ENCODE measurements around the gene ANK2. TPM values are rescaled to one million over a fixed set of nuclear protein-coding genes. Genes with fewer than 3 reads are reported as not detected.
A peak's percentile ranks its signal among the peaks of the same experiment; 100 is the strongest.

The ANK2 gene
- polyA plus RNA-seq, 4 donors, result 0.22 to 32.7 (median 5.6) TPM

- H3K4me1 ChIP-seq (ENCODE audit: control insufficient read depth in 3 of 3, insufficient read depth in 2 of 3, low read depth in 1 of 3, low read length in 2 of 3), result no peaks in the 10 kb centered on the region
- 21 to 51% (median 29%) methylated on average over 2 of the region's 2 CpGs for WGBS, 3 donors
- H3K4me3 ChIP-seq (ENCODE audit: low read depth in 1 of 3, low read length in 3 of 3), result no peak overlapping the region
- H3K36me3 ChIP-seq (ENCODE audit: control insufficient read depth in 3 of 3, insufficient read depth in 2 of 3, low read depth in 1 of 3, low read length in 3 of 3), result no peaks in the 10 kb centered on the region
- peak in 1 of 2 donors; percentile 58 for DNase-seq
- H3K9me3 ChIP-seq (ENCODE audit: control insufficient read depth in 2 of 2, insufficient read depth in 1 of 2, low read depth in 1 of 2, low read length in 1 of 2), result no peaks in the 10 kb centered on the region
- no peaks in the 10 kb centered on the region for H3K27me3 ChIP-seq (ENCODE audit: control insufficient read depth in 3 of 3, insufficient read depth in 3 of 3, low read length in 3 of 3)
- H3K27ac ChIP-seq (ENCODE audit: low read depth in 1 of 3, low read length in 2 of 3), result no peak overlapping the region
- FAIRE-seq, result no peak
These were observed 36.8 kb downstream of the ANK2 start for GRCh38 chr4:113086172-113086695.

DNA sequence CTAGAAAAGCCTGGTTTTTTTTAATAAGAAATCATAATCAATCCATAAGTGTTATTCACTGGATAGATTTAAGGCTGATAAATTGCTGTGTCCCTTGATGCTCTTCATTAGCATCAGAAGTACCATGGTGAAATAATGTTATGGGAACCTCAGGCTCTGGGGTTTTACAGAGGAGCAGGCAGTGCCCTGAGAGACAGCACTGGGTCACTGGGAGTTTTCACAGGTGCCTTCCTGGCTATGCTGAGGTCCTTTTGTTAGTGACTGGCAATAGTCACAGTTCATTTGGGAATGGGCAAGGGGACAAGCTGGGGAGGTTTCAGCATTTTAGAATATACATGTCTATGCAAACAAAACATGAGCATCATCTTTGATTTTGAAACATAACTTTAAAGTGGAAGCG lies 38.6 kb downstream of the ANK2 start:
- Histone ChIP-seq H3K36me3 (ENCODE audit: control insufficient read depth in 3 of 3, insufficient read depth in 2 of 3, low read depth in 1 of 3, low read length in 3 of 3) (no peaks in the 10 kb centered on the region), H3K9me3 (ENCODE audit: control insufficient read depth in 2 of 2, insufficient read depth in 1 of 2, low read depth in 1 of 2, low read length in 1 of 2) (no peaks in the 10 kb centered on the region), H3K4me3 (ENCODE audit: low read depth in 1 of 3, low read length in 3 of 3) (no peak overlapping the region), H3K27me3 (ENCODE audit: control insufficient read depth in 3 of 3, insufficient read depth in 3 of 3, low read length in 3 of 3) (no peaks in the 10 kb centered on the region), H3K27ac (ENCODE audit: low read depth in 1 of 3, low read length in 2 of 3) (no peak overlapping the region), H3K4me1 (ENCODE audit: control insufficient read depth in 3 of 3, insufficient read depth in 2 of 3, low read depth in 1 of 3, low read length in 2 of 3) (no peaks in the 10 kb centered on the region)
- no peak for DNase-seq
- FAIRE-seq, result no peak
- WGBS, 3 donors, result 85 to 96% (median 93%) methylated on average over 1 of the region's 1 CpG

DNA sequence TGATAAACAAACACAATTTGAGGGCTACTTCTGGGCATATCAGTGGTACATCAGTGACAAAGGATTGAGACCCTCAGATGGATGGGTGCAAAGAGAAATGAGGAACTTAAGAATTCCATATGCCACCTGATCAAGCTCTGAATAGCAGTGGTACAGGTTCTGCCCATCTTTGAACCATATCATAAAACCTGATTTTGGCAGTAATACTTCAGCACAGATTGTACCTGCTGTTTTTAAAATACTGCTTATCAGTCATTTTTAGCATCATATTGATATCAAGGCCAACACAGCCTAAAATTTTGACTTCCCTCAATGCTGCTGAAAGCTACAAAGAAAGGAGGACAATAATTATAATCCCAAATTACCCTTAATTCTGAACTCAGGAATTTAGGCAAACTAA lies 41.5 kb downstream of the ANK2 start:
- Histone ChIP-seq H3K9me3 (ENCODE audit: control insufficient read depth in 2 of 2, insufficient read depth in 1 of 2, low read depth in 1 of 2, low read length in 1 of 2) (no peaks in the 10 kb centered on the region), H3K4me3 (ENCODE audit: low read depth in 1 of 3, low read length in 3 of 3) (no peak overlapping the region), H3K27ac (ENCODE audit: low read depth in 1 of 3, low read length in 2 of 3) (no peak overlapping the region), H3K4me1 (ENCODE audit: control insufficient read depth in 3 of 3, insufficient read depth in 2 of 3, low read depth in 1 of 3, low read length in 2 of 3) (no peaks in the 10 kb centered on the region), H3K36me3 (ENCODE audit: control insufficient read depth in 3 of 3, insufficient read depth in 2 of 3, low read depth in 1 of 3, low read length in 3 of 3) (no peaks in the 10 kb centered on the region), H3K27me3 (ENCODE audit: control insufficient read depth in 3 of 3, insufficient read depth in 3 of 3, low read length in 3 of 3) (no peaks in the 10 kb centered on the region)
- no peak for DNase-seq
- FAIRE-seq, result no peak

DNA sequence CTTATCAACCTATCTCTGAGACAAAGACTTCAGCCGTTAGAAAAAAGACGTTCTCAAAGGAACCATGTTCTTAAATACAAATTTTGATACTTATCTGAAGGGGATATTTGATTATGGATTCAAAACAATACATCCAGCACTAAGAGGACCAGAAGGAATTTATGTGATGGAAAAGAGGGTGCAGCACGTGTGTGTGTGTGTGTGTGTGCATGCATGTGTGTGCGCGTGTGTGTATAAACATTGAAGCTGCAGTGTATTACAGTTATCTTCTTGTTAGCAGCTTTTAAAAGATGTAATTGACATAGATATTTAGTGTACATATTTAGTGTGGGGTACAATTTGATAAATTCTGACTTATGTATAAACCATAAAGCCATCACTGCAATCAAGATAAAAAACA lies 44.9 kb downstream of the ANK2 start:
- H3K36me3 ChIP-seq (ENCODE audit: control insufficient read depth in 3 of 3, insufficient read depth in 2 of 3, low read depth in 1 of 3, low read length in 3 of 3), result no peaks in the 10 kb centered on the region
- H3K9me3 ChIP-seq (ENCODE audit: control insufficient read depth in 2 of 2, insufficient read depth in 1 of 2, low read depth in 1 of 2, low read length in 1 of 2), result no peaks in the 10 kb centered on the region
- H3K4me3 ChIP-seq (ENCODE audit: low read depth in 1 of 3, low read length in 3 of 3), result no peak overlapping the region
- FAIRE-seq, result no peak
- DNase-seq, result no peak
- H3K27ac ChIP-seq (ENCODE audit: low read depth in 1 of 3, low read length in 2 of 3), result no peak overlapping the region
- no peaks in the 10 kb centered on the region for H3K27me3 ChIP-seq (ENCODE audit: control insufficient read depth in 3 of 3, insufficient read depth in 3 of 3, low read length in 3 of 3)
- WGBS, 3 donors, result 44 to 53% (median 45%) methylated on average over 5 of the region's 5 CpGs
- no peaks in the 10 kb centered on the region for H3K4me1 ChIP-seq (ENCODE audit: control insufficient read depth in 3 of 3, insufficient read depth in 2 of 3, low read depth in 1 of 3, low read length in 2 of 3)

- FAIRE-seq (no peak), DNase-seq (peak in 1 of 2 donors; percentile 10)
- no peaks in the 10 kb centered on the region for H3K4me1 ChIP-seq (ENCODE audit: control insufficient read depth in 3 of 3, insufficient read depth in 2 of 3, low read depth in 1 of 3, low read length in 2 of 3)
- no peaks in the 10 kb centered on the region for H3K27me3 ChIP-seq (ENCODE audit: control insufficient read depth in 3 of 3, insufficient read depth in 3 of 3, low read length in 3 of 3)
- H3K9me3 ChIP-seq (ENCODE audit: control insufficient read depth in 2 of 2, insufficient read depth in 1 of 2, low read depth in 1 of 2, low read length in 1 of 2), result no peaks in the 10 kb centered on the region
- H3K4me3 ChIP-seq (ENCODE audit: low read depth in 1 of 3, low read length in 3 of 3), result no peak overlapping the region
- H3K36me3 ChIP-seq (ENCODE audit: control insufficient read depth in 3 of 3, insufficient read depth in 2 of 3, low read depth in 1 of 3, low read length in 3 of 3), result no peaks in the 10 kb centered on the region
- H3K27ac ChIP-seq (ENCODE audit: low read depth in 1 of 3, low read length in 2 of 3), result no peak overlapping the region
These were observed 45.3 kb downstream of the ANK2 start for GRCh38 chr4:113094802-113095201.

DNA sequence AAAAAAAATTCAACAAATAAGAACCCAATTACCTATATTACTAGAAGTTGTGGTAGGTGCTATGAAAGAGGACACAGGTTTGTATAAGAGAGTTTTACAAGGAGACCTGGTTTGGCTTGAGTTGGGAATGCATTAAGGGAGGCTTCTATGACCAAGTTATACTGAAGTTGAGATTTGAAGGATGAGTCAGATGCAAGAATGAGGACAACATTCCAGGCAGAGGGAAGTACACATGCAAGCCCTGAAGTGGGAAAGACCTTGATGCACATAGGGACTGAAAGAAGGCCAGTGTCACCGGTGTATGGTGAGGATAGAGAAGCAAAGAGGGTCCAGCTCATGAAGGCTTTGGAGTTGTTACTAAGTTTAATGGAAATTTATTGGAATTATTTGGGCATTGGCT lies 52.2 kb downstream of the ANK2 start:
- Histone ChIP-seq H3K27me3 (ENCODE audit: control insufficient read depth in 3 of 3, insufficient read depth in 3 of 3, low read length in 3 of 3) (no peaks in the 10 kb centered on the region), H3K4me1 (ENCODE audit: control insufficient read depth in 3 of 3, insufficient read depth in 2 of 3, low read depth in 1 of 3, low read length in 2 of 3) (no peaks in the 10 kb centered on the region), H3K27ac (ENCODE audit: low read depth in 1 of 3, low read length in 2 of 3) (no peak overlapping the region), H3K9me3 (ENCODE audit: control insufficient read depth in 2 of 2, insufficient read depth in 1 of 2, low read depth in 1 of 2, low read length in 1 of 2) (no peaks in the 10 kb centered on the region), H3K4me3 (ENCODE audit: low read depth in 1 of 3, low read length in 3 of 3) (no peak overlapping the region), H3K36me3 (ENCODE audit: control insufficient read depth in 3 of 3, insufficient read depth in 2 of 3, low read depth in 1 of 3, low read length in 3 of 3) (no peaks in the 10 kb centered on the region)
- FAIRE-seq, result no peak
- WGBS, 3 donors, result 93 to 100% (median 93%) methylated on average over 1 of the region's 1 CpG
- DNase-seq, result no peak

GRCh38 chr4:113103556-113103955 lies 54.1 kb downstream of the ANK2 start:
- H3K9me3 ChIP-seq (ENCODE audit: control insufficient read depth in 2 of 2, insufficient read depth in 1 of 2, low read depth in 1 of 2, low read length in 1 of 2), result no peaks in the 10 kb centered on the region
- DNase-seq, result no peak
- H3K4me3 ChIP-seq (ENCODE audit: low read depth in 1 of 3, low read length in 3 of 3), result no peak overlapping the region
- H3K4me1 ChIP-seq (ENCODE audit: control insufficient read depth in 3 of 3, insufficient read depth in 2 of 3, low read depth in 1 of 3, low read length in 2 of 3), result no peaks in the 10 kb centered on the region
- no peak for FAIRE-seq
- WGBS, 3 donors, result 69 to 90% (median 82%) methylated on average over 1 of the region's 1 CpG
- no peaks in the 10 kb centered on the region for H3K27me3 ChIP-seq (ENCODE audit: control insufficient read depth in 3 of 3, insufficient read depth in 3 of 3, low read length in 3 of 3)
- no peak overlapping the region for H3K27ac ChIP-seq (ENCODE audit: low read depth in 1 of 3, low read length in 2 of 3)
- H3K36me3 ChIP-seq (ENCODE audit: control insufficient read depth in 3 of 3, insufficient read depth in 2 of 3, low read depth in 1 of 3, low read length in 3 of 3), result no peaks in the 10 kb centered on the region

- no peak for FAIRE-seq
- no peaks in the 10 kb centered on the region for H3K27me3 ChIP-seq (ENCODE audit: control insufficient read depth in 3 of 3, insufficient read depth in 3 of 3, low read length in 3 of 3)
These were observed 56.7 kb downstream of the ANK2 start for GRCh38 chr4:113106108-113106507.

GRCh38 chr4:113109106-113109718 lies 59.8 kb downstream of the ANK2 start:
- H3K27me3 ChIP-seq (ENCODE audit: control insufficient read depth in 3 of 3, insufficient read depth in 3 of 3, low read length in 3 of 3), result no peaks in the 10 kb centered on the region
- peaks cover 0 to 28% (median 0%) of the 10 kb centered on the region in 3 donors for H3K4me1 ChIP-seq (ENCODE audit: control insufficient read depth in 3 of 3, insufficient read depth in 2 of 3, low read depth in 1 of 3, low read length in 2 of 3)
- DNase-seq (peak; percentile 86 to 92), FAIRE-seq (no peak)
- no peak overlapping the region for H3K4me3 ChIP-seq (ENCODE audit: low read depth in 1 of 3, low read length in 3 of 3)
- H3K27ac ChIP-seq (ENCODE audit: low read depth in 1 of 3, low read length in 2 of 3), result peak overlapping the region in 1 of 3 donors; percentile 81
- H3K36me3 ChIP-seq (ENCODE audit: control insufficient read depth in 3 of 3, insufficient read depth in 2 of 3, low read depth in 1 of 3, low read length in 3 of 3), result no peaks in the 10 kb centered on the region
- H3K9me3 ChIP-seq (ENCODE audit: control insufficient read depth in 2 of 2, insufficient read depth in 1 of 2, low read depth in 1 of 2, low read length in 1 of 2), result no peaks in the 10 kb centered on the region
- 15 to 55% (median 16%) methylated on average over 4 of the region's 4 CpGs for WGBS, 3 donors

More at GRCh38 chr4:113106108-113106507, 56.7 kb downstream of the ANK2 start:
- DNase-seq, result peak; percentile 29 to 55
- H3K36me3 ChIP-seq (ENCODE audit: control insufficient read depth in 3 of 3, insufficient read depth in 2 of 3, low read depth in 1 of 3, low read length in 3 of 3), result no peaks in the 10 kb centered on the region
- no peak overlapping the region for H3K4me3 ChIP-seq (ENCODE audit: low read depth in 1 of 3, low read length in 3 of 3)
- no peaks in the 10 kb centered on the region for H3K9me3 ChIP-seq (ENCODE audit: control insufficient read depth in 2 of 2, insufficient read depth in 1 of 2, low read depth in 1 of 2, low read length in 1 of 2)
- H3K27ac ChIP-seq (ENCODE audit: low read depth in 1 of 3, low read length in 2 of 3), result no peak overlapping the region
- peaks cover 0 to 16% (median 0%) of the 10 kb centered on the region in 3 donors for H3K4me1 ChIP-seq (ENCODE audit: control insufficient read depth in 3 of 3, insufficient read depth in 2 of 3, low read depth in 1 of 3, low read length in 2 of 3)

All from small intestine (tissue), 7 donors.